DOHH2 (cell line): ENCODE data around the gene LHFPL5.

Experiments
- EZH2phosphoT487 ChIP-seq: fragments of 200-600 bp; sonication (generic); IDR thresholded peaks from 2 replicates; pipeline ENCODE4 v1.6.1; 2017; ENCODE audit warnings: borderline replicate concordance, mild to moderate bottlenecking, antibody characterized with exemption, low read length, moderate library complexity, mixed read lengths
- TF ChIP-seq, protein P1 (sequence below): fragments of 200-600 bp; sonication (generic); IDR thresholded peaks from one replicate; pipeline ENCODE4 v1.5.1; 2014; ENCODE audit warnings: antibody characterized with exemption, mild to moderate bottlenecking, low read depth, low read length; ENCODE audit not compliant: poor library complexity, severe bottlenecking

- TF ChIP-seq, protein P1, sequence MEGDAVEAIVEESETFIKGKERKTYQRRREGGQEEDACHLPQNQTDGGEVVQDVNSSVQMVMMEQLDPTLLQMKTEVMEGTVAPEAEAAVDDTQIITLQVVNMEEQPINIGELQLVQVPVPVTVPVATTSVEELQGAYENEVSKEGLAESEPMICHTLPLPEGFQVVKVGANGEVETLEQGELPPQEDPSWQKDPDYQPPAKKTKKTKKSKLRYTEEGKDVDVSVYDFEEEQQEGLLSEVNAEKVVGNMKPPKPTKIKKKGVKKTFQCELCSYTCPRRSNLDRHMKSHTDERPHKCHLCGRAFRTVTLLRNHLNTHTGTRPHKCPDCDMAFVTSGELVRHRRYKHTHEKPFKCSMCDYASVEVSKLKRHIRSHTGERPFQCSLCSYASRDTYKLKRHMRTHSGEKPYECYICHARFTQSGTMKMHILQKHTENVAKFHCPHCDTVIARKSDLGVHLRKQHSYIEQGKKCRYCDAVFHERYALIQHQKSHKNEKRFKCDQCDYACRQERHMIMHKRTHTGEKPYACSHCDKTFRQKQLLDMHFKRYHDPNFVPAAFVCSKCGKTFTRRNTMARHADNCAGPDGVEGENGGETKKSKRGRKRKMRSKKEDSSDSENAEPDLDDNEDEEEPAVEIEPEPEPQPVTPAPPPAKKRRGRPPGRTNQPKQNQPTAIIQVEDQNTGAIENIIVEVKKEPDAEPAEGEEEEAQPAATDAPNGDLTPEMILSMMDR, result no peak
- no peak for TF ChIP-seq EZH2phosphoT487
Observed at GRCh38 chr6:35808688-35809087, 3.5 kb downstream of the LHFPL5 start.
